Activated naive CD4-positive, alpha-beta T cell treated with anti-CD3 and anti-CD28 coated beads, Interleukin-2, amount 50 U/mL, for 24 hours (primary cell): ENCODE measurements around the gene PLA2G2F.
"Not testable (repeated sequence)": the region's sequence is repeated elsewhere in the genome, so short reads cannot be mapped to it uniquely, and the experiment has no call there.

ENCODE experiments used
- H3K27ac Mint-ChIP-seq: one replicate; pipeline ENCODE4 v1.8.0; 2021; ENCODE audit warnings: mild to moderate bottlenecking, mixed read lengths
- H3K27me3 Mint-ChIP-seq: one replicate; pipeline ENCODE4 v1.8.0; 2021; ENCODE audit warnings: mixed read lengths
- H3K36me3 Mint-ChIP-seq: one replicate; pipeline ENCODE4 v1.8.0; 2021; ENCODE audit warnings: mixed read lengths
- H3K4me1 Mint-ChIP-seq: one replicate; pipeline ENCODE4 v1.8.0; 2021; ENCODE audit warnings: mixed read lengths
- H3K4me3 Mint-ChIP-seq: one replicate; pipeline ENCODE4 v1.8.0; 2021; ENCODE audit warnings: mild to moderate bottlenecking, mixed read lengths
- H3K9me3 Mint-ChIP-seq: one replicate; pipeline ENCODE4 v1.8.0; 2021; ENCODE audit warnings: mixed read lengths

Gene PLA2G2F

DNA sequence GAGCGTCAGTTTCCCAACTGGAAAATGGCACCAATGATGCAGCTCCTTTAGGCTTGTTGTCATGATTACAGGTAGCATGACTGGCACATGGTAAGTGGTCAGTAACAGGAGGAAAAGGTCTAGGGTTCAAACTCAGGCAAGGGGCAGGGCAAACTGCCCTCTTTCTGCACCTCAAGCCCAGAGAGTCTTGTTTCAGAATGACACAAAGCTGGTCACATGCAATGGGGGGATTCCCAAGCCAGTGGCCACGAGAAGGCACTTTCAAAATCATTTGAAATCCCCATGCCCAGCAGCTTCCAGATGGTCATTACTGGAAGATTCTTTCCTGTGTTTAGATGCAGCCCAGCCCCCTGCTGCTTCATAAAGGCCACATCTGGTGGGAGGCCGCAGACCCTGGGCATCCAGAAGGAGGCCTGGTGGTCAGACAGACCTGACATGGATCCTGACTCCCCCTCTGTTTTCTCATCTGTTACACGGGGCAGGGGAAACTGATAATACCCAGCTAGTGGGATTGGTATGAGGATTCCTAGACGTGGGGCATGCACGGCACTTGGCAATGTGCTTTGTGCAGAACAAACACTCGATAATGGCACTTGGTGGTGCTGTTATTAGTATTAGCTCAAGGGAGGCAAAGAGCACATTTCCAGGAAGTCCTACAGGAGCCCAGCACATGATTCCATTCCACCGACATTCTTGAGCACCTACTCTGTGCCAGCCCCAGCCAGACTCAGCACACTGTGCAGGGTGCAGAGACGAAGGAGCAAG, 12.9 kb upstream of the PLA2G2F start:
- Mint-ChIP-seq H3K36me3 (peaks cover 3% of the 10 kb centered on the region), H3K9me3 (no peaks in the 10 kb centered on the region), H3K27ac (no peak overlapping the region), H3K27me3 (peaks cover under 1% of the 10 kb centered on the region), H3K4me3 (no peak overlapping the region), H3K4me1 (no peaks in the 10 kb centered on the region)

GRCh38 chr1:20126806-20127440, 12.2 kb upstream of the PLA2G2F start:
- no peaks in the 10 kb centered on the region for H3K27me3 Mint-ChIP-seq
- H3K27ac Mint-ChIP-seq = no peak overlapping the region
- H3K36me3 Mint-ChIP-seq = peaks cover 3% of the 10 kb centered on the region
- H3K4me3 Mint-ChIP-seq = no peak overlapping the region
- no peaks in the 10 kb centered on the region for H3K4me1 Mint-ChIP-seq
- no peaks in the 10 kb centered on the region for H3K9me3 Mint-ChIP-seq

GRCh38 chr1:20130518-20130917, 8.6 kb upstream of the PLA2G2F start:
- not testable (repeated sequence) for H3K27ac Mint-ChIP-seq, H3K36me3 Mint-ChIP-seq, H3K4me1 Mint-ChIP-seq, H3K4me3 Mint-ChIP-seq, H3K27me3 Mint-ChIP-seq, H3K9me3 Mint-ChIP-seq

DNA sequence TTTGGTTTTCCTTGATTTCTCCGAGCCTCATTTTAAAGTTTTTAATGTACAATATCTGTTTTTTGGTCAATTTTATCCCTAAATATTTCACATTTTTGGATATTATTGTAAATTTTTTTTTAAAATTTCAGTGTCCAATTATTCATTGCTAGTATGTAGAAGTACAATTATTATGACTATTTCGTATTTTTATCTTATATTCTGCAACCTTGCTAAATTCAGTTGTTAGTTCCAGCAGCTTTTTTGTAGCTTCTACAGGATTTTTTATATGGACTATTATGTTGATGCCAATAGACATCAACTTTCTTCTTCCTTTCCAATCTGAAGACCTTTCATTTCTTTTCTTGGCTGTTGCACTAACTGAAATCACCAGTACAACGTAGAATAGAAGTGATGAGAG, 4.1 kb upstream of the PLA2G2F start:
- H3K4me3 Mint-ChIP-seq = no peak overlapping the region
- no peak overlapping the region for H3K27ac Mint-ChIP-seq
- H3K9me3 Mint-ChIP-seq = no peaks in the 10 kb centered on the region
- H3K4me1 Mint-ChIP-seq = no peaks in the 10 kb centered on the region
- H3K36me3 Mint-ChIP-seq = no peaks in the 10 kb centered on the region
- H3K27me3 Mint-ChIP-seq = peaks cover 17% of the 10 kb centered on the region

DNA sequence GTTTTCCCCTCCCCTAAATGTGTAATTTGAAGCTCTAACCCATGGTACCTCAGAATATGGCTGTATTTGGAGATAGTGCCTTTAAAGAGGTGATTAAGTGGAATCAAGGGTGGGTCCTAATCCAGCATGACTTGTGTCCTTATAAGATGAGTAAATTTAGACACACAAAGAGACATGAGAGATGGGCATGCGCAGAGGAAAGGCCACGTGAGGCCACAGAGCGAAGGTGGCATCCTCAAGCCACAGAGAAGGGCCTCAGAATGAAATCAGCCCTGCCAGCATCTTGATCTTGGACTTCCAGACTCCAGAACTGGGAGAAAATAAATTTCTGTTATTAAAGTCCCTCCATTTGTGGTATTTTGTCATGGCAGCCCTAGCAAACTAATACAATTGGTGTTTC, 2.9 kb upstream of the PLA2G2F start:
- Mint-ChIP-seq H3K4me1 (no peaks in the 10 kb centered on the region), H3K36me3 (no peaks in the 10 kb centered on the region), H3K9me3 (no peaks in the 10 kb centered on the region), H3K27ac (no peak overlapping the region), H3K27me3 (peaks cover 17% of the 10 kb centered on the region), H3K4me3 (no peak overlapping the region)

- Mint-ChIP-seq H3K27me3 (peaks cover 17% of the 10 kb centered on the region), H3K27ac (no peak overlapping the region), H3K4me3 (no peak overlapping the region), H3K9me3 (no peaks in the 10 kb centered on the region), H3K36me3 (no peaks in the 10 kb centered on the region), H3K4me1 (no peaks in the 10 kb centered on the region)
These were observed 2.1 kb upstream of the PLA2G2F start for GRCh38 chr1:20137055-20137454.

GRCh38 chr1:20137604-20138003, 1.5 kb upstream of the PLA2G2F start:
- no peaks in the 10 kb centered on the region for H3K9me3 Mint-ChIP-seq
- H3K4me3 Mint-ChIP-seq = no peak overlapping the region
- H3K4me1 Mint-ChIP-seq = no peaks in the 10 kb centered on the region
- H3K36me3 Mint-ChIP-seq = no peaks in the 10 kb centered on the region
- peaks cover 17% of the 10 kb centered on the region for H3K27me3 Mint-ChIP-seq
- H3K27ac Mint-ChIP-seq = no peak overlapping the region

- Mint-ChIP-seq H3K4me1 (no peaks in the 10 kb centered on the region), H3K36me3 (no peaks in the 10 kb centered on the region), H3K4me3 (no peak overlapping the region), H3K9me3 (no peaks in the 10 kb centered on the region), H3K27ac (no peak overlapping the region), H3K27me3 (peaks cover 14% of the 10 kb centered on the region)
These were observed 777 bp upstream of the PLA2G2F start for GRCh38 chr1:20138346-20138745.

GRCh38 chr1:20139776-20140612, 871 bp downstream of the PLA2G2F start:
- Mint-ChIP-seq H3K9me3 (no peaks in the 10 kb centered on the region), H3K27ac (no peak overlapping the region), H3K27me3 (peaks cover 9% of the 10 kb centered on the region), H3K36me3 (no peaks in the 10 kb centered on the region), H3K4me3 (no peak overlapping the region), H3K4me1 (no peaks in the 10 kb centered on the region)

- H3K27ac Mint-ChIP-seq = no peak overlapping the region
- H3K36me3 Mint-ChIP-seq = no peaks in the 10 kb centered on the region
- peaks cover 7% of the 10 kb centered on the region for H3K27me3 Mint-ChIP-seq
- no peaks in the 10 kb centered on the region for H3K4me1 Mint-ChIP-seq
- H3K9me3 Mint-ChIP-seq = no peaks in the 10 kb centered on the region
- H3K4me3 Mint-ChIP-seq = no peak overlapping the region
These were observed 1.9 kb downstream of the PLA2G2F start for GRCh38 chr1:20141001-20141400.

DNA sequence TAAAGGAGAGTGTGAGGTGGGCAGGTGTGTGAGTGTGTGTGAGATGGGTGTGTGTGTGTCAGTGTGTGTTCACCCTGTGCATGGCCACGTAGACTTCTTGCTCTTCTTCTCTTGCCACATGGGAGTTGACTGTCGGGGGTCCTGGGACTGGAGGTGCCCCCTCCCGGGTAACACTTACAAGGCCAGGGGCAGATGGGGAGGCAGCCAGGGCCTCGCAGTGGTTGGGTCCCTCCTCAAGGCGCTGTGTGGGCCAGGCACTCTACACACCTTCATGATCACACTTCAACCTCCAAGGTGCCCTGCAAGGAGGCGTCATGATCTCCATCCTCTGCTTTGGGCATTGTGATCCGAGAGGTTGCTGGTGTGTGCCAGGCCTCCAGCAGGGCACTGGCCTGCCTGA, 2.3 kb downstream of the PLA2G2F start:
- no peaks in the 10 kb centered on the region for H3K36me3 Mint-ChIP-seq
- no peaks in the 10 kb centered on the region for H3K9me3 Mint-ChIP-seq
- H3K4me1 Mint-ChIP-seq = no peaks in the 10 kb centered on the region
- H3K27ac Mint-ChIP-seq = no peak overlapping the region
- no peak overlapping the region for H3K4me3 Mint-ChIP-seq
- H3K27me3 Mint-ChIP-seq = peaks cover 5% of the 10 kb centered on the region

DNA sequence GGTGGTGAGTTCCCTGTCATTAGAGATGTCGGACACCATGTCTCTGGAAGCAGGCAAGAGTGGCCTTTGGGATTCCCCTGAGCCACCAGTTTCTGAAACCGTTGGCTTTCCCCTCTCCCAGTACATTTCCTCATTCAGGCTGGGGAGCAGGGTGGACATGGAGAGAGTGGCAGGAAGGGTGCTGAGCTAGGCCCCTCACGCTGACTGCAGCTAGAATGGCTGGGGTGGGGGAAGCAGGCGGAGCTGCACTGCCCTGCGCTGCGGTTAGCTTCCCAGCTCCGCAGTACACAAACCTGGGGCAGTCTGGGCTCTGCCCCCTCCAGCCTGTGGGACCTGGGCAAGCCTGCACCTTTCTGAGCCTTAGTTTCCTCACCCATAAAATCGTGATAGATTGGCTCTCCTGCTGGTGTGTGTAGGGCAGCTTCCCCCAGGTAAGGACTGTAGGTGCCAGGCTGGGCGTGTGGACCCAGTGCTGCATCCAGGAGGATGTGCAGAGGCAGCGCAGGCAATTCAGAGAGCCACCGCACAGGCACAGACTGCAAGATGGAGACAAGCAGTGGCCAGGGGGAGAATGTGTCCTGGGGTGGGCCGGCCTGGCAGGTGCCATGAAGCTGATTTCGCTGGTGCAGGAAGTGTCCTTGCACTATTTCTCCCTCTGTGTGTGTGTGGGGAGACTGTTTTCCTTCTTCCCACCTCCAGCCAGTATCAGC, 3.0 kb downstream of the PLA2G2F start:
- Mint-ChIP-seq H3K4me1 (no peaks in the 10 kb centered on the region), H3K27ac (no peak overlapping the region), H3K4me3 (no peak overlapping the region), H3K9me3 (no peaks in the 10 kb centered on the region), H3K36me3 (no peaks in the 10 kb centered on the region), H3K27me3 (peaks cover 5% of the 10 kb centered on the region)

- Mint-ChIP-seq H3K4me3 (no peak overlapping the region), H3K27ac (no peak overlapping the region), H3K27me3 (no peaks in the 10 kb centered on the region), H3K36me3 (no peaks in the 10 kb centered on the region), H3K4me1 (no peaks in the 10 kb centered on the region), H3K9me3 (no peaks in the 10 kb centered on the region)
These were observed 4.2 kb downstream of the PLA2G2F start for GRCh38 chr1:20143318-20143717.

DNA sequence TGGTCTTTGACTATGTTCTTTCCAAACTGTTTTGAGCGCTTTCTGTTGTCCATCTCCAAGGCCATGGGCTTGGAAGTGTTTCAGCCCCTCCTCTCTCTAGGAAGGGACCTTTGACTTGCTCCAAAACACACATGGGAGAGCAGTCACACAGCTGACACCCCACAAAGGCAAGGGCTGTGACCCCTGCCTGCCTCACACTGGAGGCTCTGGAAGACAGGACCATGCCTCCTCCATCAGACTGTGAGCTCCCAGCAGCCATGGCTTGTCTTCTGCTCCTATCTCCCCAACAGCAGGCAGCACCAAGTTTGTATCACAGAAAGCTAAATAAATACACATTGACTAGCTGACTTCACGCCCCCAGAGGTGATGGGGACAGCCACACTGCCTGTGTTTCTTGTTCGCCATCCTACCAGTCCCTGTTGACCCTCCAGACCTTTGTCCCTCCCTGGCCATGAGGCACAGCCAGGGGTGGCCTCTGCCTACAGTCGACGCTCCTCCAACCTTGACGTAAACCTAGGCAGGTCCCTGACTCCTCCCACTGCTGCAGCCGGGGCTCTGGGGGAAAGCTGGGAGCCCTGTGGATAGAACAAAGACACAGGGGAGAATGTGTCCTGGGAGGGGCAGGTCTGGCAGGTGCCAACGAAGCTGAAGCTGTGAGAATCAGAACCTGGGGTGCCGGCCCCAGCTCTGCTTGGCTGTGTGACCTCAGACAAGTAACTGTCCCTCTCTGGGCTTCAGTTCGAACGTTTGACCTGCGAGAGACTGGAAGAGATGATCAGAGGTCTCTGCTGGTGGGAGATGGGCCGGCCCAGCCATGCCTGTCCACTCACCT, 4.8 kb downstream of the PLA2G2F start:
- no peaks in the 10 kb centered on the region for H3K36me3 Mint-ChIP-seq
- H3K9me3 Mint-ChIP-seq = no peaks in the 10 kb centered on the region
- H3K4me1 Mint-ChIP-seq = no peaks in the 10 kb centered on the region
- H3K27ac Mint-ChIP-seq = no peak overlapping the region
- no peak overlapping the region for H3K4me3 Mint-ChIP-seq
- H3K27me3 Mint-ChIP-seq = no peaks in the 10 kb centered on the region
